Activated T-cell treated with anti-CD3 and anti-CD28 coated beads, Interleukin-2, amount 50 U/mL, for 72 hours (primary cell): ENCODE measurements around the gene HENMT1. TPM values are rescaled to one million over a fixed set of nuclear protein-coding genes. Genes with fewer than 3 reads are reported as not detected.
A peak's percentile ranks its signal among the peaks of the same experiment; 100 is the strongest.
"Not testable (repeated sequence)": the region's sequence is repeated elsewhere in the genome, so short reads cannot be mapped to it uniquely, and the experiment has no call there.

ENCODE experiments used
- ATAC-seq, 2 donors: fragments of 150-1000 bp; cut with Tn5 transposase; replicated peaks in 1 of 2; 2 replicates each; pipeline ENCODE4 v1.10.0; 2021; ENCODE audit warnings: moderate library complexity in 2 of 2, mild to moderate bottlenecking in 1 of 2
- DNase-seq, 2 donors: peaks; one replicate each; pipeline ENCODE4 v3.0.0; 2021 to 2022; ENCODE audit warnings: mixed read lengths in 1 of 2
- H3K27ac Mint-ChIP-seq: one replicate; pipeline ENCODE4 v1.8.0; 2022; ENCODE audit warnings: mild to moderate bottlenecking, moderate library complexity, mixed read lengths
- H3K27me3 Mint-ChIP-seq: one replicate; pipeline ENCODE4 v1.8.0; 2022; ENCODE audit warnings: low read depth, mixed read lengths
- H3K36me3 Mint-ChIP-seq, 2 donors: one replicate each; pipeline ENCODE4 v1.8.0; 2022; ENCODE audit warnings: mixed read lengths in 2 of 2, mild to moderate bottlenecking in 1 of 2; ENCODE audit not compliant: insufficient read depth in 2 of 2
- H3K4me1 Mint-ChIP-seq: one replicate; pipeline ENCODE4 v1.8.0; 2022; ENCODE audit warnings: low read depth, mixed read lengths
- H3K4me3 Mint-ChIP-seq, 2 donors: one replicate each; pipeline ENCODE4 v1.8.0; 2022; ENCODE audit warnings: mild to moderate bottlenecking in 2 of 2, mixed read lengths in 2 of 2, moderate library complexity in 2 of 2
- H3K9me3 Mint-ChIP-seq, 2 donors: one replicate each; pipeline ENCODE4 v1.8.0; 2022; ENCODE audit warnings: mixed read lengths in 2 of 2
- total RNA-seq, 2 donors: library from RNA; stranded (reverse); gene quantifications; one replicate each; pipeline ENCODE4 v1.2.3, GENCODE V29; 2022

Gene HENMT1
- total RNA-seq, 2 donors from 2014 or later, result 21.1 to 25.1 TPM

- ATAC-seq (peak in 1 of 2 donors; percentile 0), DNase-seq (no peak)
- Mint-ChIP-seq H3K27me3 (no peaks in the 10 kb centered on the region), H3K36me3 (peaks cover 10 to 26% of the 10 kb centered on the region in 2 donors), H3K27ac (peak overlapping the region; percentile 96), H3K4me3 (peak overlapping the region; percentile 97 to 99), H3K9me3 (no peaks in the 10 kb centered on the region), H3K4me1 (peaks cover 35% of the 10 kb centered on the region)
Measured at GRCh38 chr1:108691128-108691941, 30.4 kb upstream of the HENMT1 start.

- Mint-ChIP-seq H3K4me1 (peaks cover 17% of the 10 kb centered on the region), H3K36me3 (no peaks in the 10 kb centered on the region), H3K4me3 (no peak overlapping the region), H3K9me3 (no peaks in the 10 kb centered on the region), H3K27me3 (no peaks in the 10 kb centered on the region), H3K27ac (no peak overlapping the region)
- DNase-seq, result no peak
- ATAC-seq, result no peak
Measured at GRCh38 chr1:108686614-108687313, 25.9 kb upstream of the HENMT1 start.

GRCh38 chr1:108685529-108685928 is 24.6 kb upstream of the HENMT1 start:
- ATAC-seq, result no peak
- H3K27ac Mint-ChIP-seq, result no peak overlapping the region
- no peak for DNase-seq
- H3K9me3 Mint-ChIP-seq, result no peaks in the 10 kb centered on the region
- no peaks in the 10 kb centered on the region for H3K36me3 Mint-ChIP-seq
- H3K4me3 Mint-ChIP-seq, result no peak overlapping the region
- no peaks in the 10 kb centered on the region for H3K27me3 Mint-ChIP-seq
- H3K4me1 Mint-ChIP-seq, result peaks cover 4% of the 10 kb centered on the region

- peaks cover 14% of the 10 kb centered on the region for H3K4me1 Mint-ChIP-seq
- not testable (repeated sequence) for H3K27me3 Mint-ChIP-seq, H3K27ac Mint-ChIP-seq, H3K36me3 Mint-ChIP-seq, H3K9me3 Mint-ChIP-seq, H3K4me3 Mint-ChIP-seq, ATAC-seq, DNase-seq
Measured at GRCh38 chr1:108681701-108682100, 20.8 kb upstream of the HENMT1 start.

- DNase-seq (no peak), ATAC-seq (peak in 1 of 2 donors; percentile 42)
- H3K4me3 Mint-ChIP-seq, result peak overlapping the region; percentile 53 to 74
- no peaks in the 10 kb centered on the region for H3K27me3 Mint-ChIP-seq
- H3K36me3 Mint-ChIP-seq, result no peaks in the 10 kb centered on the region
- H3K4me1 Mint-ChIP-seq, result peaks cover 14% of the 10 kb centered on the region
- peak overlapping the region; percentile 73 for H3K27ac Mint-ChIP-seq
- no peaks in the 10 kb centered on the region for H3K9me3 Mint-ChIP-seq
Measured at GRCh38 chr1:108679586-108680213, 18.8 kb upstream of the HENMT1 start.

- ATAC-seq (no peak), DNase-seq (no peak)
- H3K4me1 Mint-ChIP-seq, result peaks cover 14% of the 10 kb centered on the region
- H3K9me3 Mint-ChIP-seq, result no peaks in the 10 kb centered on the region
- no peaks in the 10 kb centered on the region for H3K27me3 Mint-ChIP-seq
- H3K4me3 Mint-ChIP-seq, result no peak overlapping the region
- no peak overlapping the region for H3K27ac Mint-ChIP-seq
- no peaks in the 10 kb centered on the region for H3K36me3 Mint-ChIP-seq
Measured at GRCh38 chr1:108678706-108679105, 17.8 kb upstream of the HENMT1 start.

- peaks cover 13% of the 10 kb centered on the region for H3K4me1 Mint-ChIP-seq
- H3K27me3 Mint-ChIP-seq, result no peaks in the 10 kb centered on the region
- DNase-seq, result no peak
- no peak overlapping the region for H3K4me3 Mint-ChIP-seq
- peaks cover 0 to 2% of the 10 kb centered on the region in 2 donors for H3K9me3 Mint-ChIP-seq
- H3K27ac Mint-ChIP-seq, result no peak overlapping the region
- peak in 1 of 2 donors; percentile 13 for ATAC-seq
- H3K36me3 Mint-ChIP-seq, result peaks cover 0 to 2% of the 10 kb centered on the region in 2 donors
Measured at GRCh38 chr1:108671143-108671542, 10.2 kb upstream of the HENMT1 start.

- Mint-ChIP-seq H3K4me1 (peaks cover 13% of the 10 kb centered on the region), H3K27me3 (no peaks in the 10 kb centered on the region), H3K36me3 (peaks cover 0 to 2% of the 10 kb centered on the region in 2 donors), H3K4me3 (peak overlapping the region in 1 of 2 donors; percentile 61), H3K27ac (peak overlapping the region; percentile 89), H3K9me3 (peaks cover 0 to 2% of the 10 kb centered on the region in 2 donors)
- ATAC-seq (peak; percentile 13 to 57), DNase-seq (no peak)
Measured at GRCh38 chr1:108670131-108670773, 9.4 kb upstream of the HENMT1 start.

GRCh38 chr1:108669679-108670078 is 8.8 kb upstream of the HENMT1 start:
- DNase-seq, result no peak
- peaks cover 0 to 2% of the 10 kb centered on the region in 2 donors for H3K9me3 Mint-ChIP-seq
- peaks cover 13% of the 10 kb centered on the region for H3K4me1 Mint-ChIP-seq
- peaks cover 0 to 2% of the 10 kb centered on the region in 2 donors for H3K36me3 Mint-ChIP-seq
- peak overlapping the region in 1 of 2 donors; percentile 61 for H3K4me3 Mint-ChIP-seq
- peak overlapping the region; percentile 89 for H3K27ac Mint-ChIP-seq
- H3K27me3 Mint-ChIP-seq, result no peaks in the 10 kb centered on the region
- ATAC-seq, result peak; percentile 18 to 53

- Mint-ChIP-seq H3K4me3 (peak overlapping the region in 1 of 2 donors; percentile 15), H3K4me1 (peaks cover 13% of the 10 kb centered on the region), H3K27me3 (no peaks in the 10 kb centered on the region), H3K36me3 (peaks cover 0 to 2% of the 10 kb centered on the region in 2 donors), H3K9me3 (peaks cover 0 to 2% of the 10 kb centered on the region in 2 donors), H3K27ac (peak overlapping the region; percentile 67)
- DNase-seq (no peak), ATAC-seq (no peak)
Measured at GRCh38 chr1:108668777-108669176, 7.9 kb upstream of the HENMT1 start.

GRCh38 chr1:108667422-108667821 is 6.5 kb upstream of the HENMT1 start:
- not testable (repeated sequence) for DNase-seq, ATAC-seq, H3K9me3 Mint-ChIP-seq, H3K27ac Mint-ChIP-seq, H3K36me3 Mint-ChIP-seq, H3K4me3 Mint-ChIP-seq, H3K27me3 Mint-ChIP-seq
- H3K4me1 Mint-ChIP-seq, result peaks cover 25% of the 10 kb centered on the region

- ATAC-seq (no peak), DNase-seq (no peak)
- Mint-ChIP-seq H3K9me3 (no peaks in the 10 kb centered on the region), H3K27ac (no peak overlapping the region), H3K36me3 (peaks cover 0 to 2% of the 10 kb centered on the region in 2 donors), H3K27me3 (no peaks in the 10 kb centered on the region), H3K4me3 (no peak overlapping the region), H3K4me1 (peaks cover 26% of the 10 kb centered on the region)
Measured at GRCh38 chr1:108665771-108666170, 4.9 kb upstream of the HENMT1 start.
